B cell (primary cell): ENCODE measurements around the gene TEX19. TPM values are rescaled to one million over a fixed set of nuclear protein-coding genes. Genes with fewer than 3 reads are reported as not detected.

ENCODE experiments used
- ATAC-seq: fragments of 200-7000 bp; cut with Tn5 transposase; one replicate; pipeline ENCODE4 v1.10.0; 2021; ENCODE audit warnings: low read depth, mild to moderate bottlenecking, moderate number of reproducible peaks, moderate library complexity
- CTCF ChIA-PET: fragments of 350-600 bp; sonication (Branson Sonifier 250); formaldehyde crosslinking; loops from one replicate; lab custom pipeline; 2021; ENCODE audit warnings: antibody characterized with exemption, inconsistent platforms; lab: Charles Lee
- POLR2A ChIA-PET: fragments of 350-600 bp; sonication (Branson Sonifier 250); formaldehyde crosslinking; loops from one replicate; lab custom pipeline; 2021; ENCODE audit warnings: antibody characterized with exemption; lab: Charles Lee
- DNase-seq: peaks from one replicate; pipeline ENCODE4 v3.0.0; 2013
- H2AFZ ChIP-seq: 2 replicates; pipeline ENCODE4 v1.6.1; 2012; ENCODE audit warnings: mild to moderate bottlenecking, low read depth, low read length; ENCODE audit not compliant: insufficient read depth, poor library complexity, severe bottlenecking
- H3K27ac ChIP-seq, 2 donors: 1 replicate in 1 of 2; 2 replicates in 1 of 2; pipeline ENCODE4 v1.5.1; 2012 to 2013; ENCODE audit warnings: low read length in 2 of 2, mild to moderate bottlenecking in 2 of 2, moderate library complexity in 1 of 2
- H3K27me3 ChIP-seq, 4 experiments: fragments of 200-600 bp in 1 of 4; sonication (generic) in 1 of 4; replicated peaks in 1 of 4; 1 replicate in 2 of 4; 2 replicates in 2 of 4; pipeline versions ENCODE4 v1.6.1 to v1.7.0; 2013 to 2016; ENCODE audit warnings: low read length in 3 of 4, mild to moderate bottlenecking in 2 of 4, mixed read lengths in 1 of 4, moderate library complexity in 1 of 4; ENCODE audit not compliant: insufficient read depth in 4 of 4, control insufficient read depth in 3 of 4; ENCODE audit errors: control extremely low read depth in 1 of 4
- H3K36me3 ChIP-seq, 2 experiments: replicated peaks in 1 of 2; 1 replicate in 1 of 2; 2 replicates in 1 of 2; pipeline versions ENCODE4 v1.6.1 to v1.7.1; 2013; ENCODE audit warnings: low read length in 1 of 2; ENCODE audit not compliant: insufficient read depth in 2 of 2, control insufficient read depth in 1 of 2; ENCODE audit errors: control extremely low read depth in 1 of 2, extremely low read depth in 1 of 2
- H3K4me1 ChIP-seq, 2 donors: fragments of 200-600 bp in 1 of 2; sonication (generic) in 1 of 2; 1 replicate in 1 of 2; 2 replicates in 1 of 2; pipeline versions ENCODE4 v1.5.1 to v1.6.1; 2013 to 2017; ENCODE audit warnings: low read length in 2 of 2; ENCODE audit not compliant: control insufficient read depth in 2 of 2, insufficient read depth in 2 of 2
- H3K4me2 ChIP-seq: replicated peaks from 2 replicates; pipeline ENCODE3; 2012; ENCODE audit warnings: mild to moderate bottlenecking, low read depth, low read length; ENCODE audit not compliant: poor library complexity, severe bottlenecking
- H3K4me3 ChIP-seq, 5 experiments: fragments of 200-600 bp in 1 of 5; sonication (generic) in 1 of 5; 1 replicate in 3 of 5; 2 replicates in 2 of 5; pipeline versions ENCODE4 v1.5.1 to v1.7.0; 2011 to 2016; ENCODE audit warnings: low read length in 4 of 5, mild to moderate bottlenecking in 4 of 5, low read depth in 2 of 5, control low read depth in 1 of 5, moderate library complexity in 1 of 5; ENCODE audit not compliant: insufficient read depth in 1 of 5; ENCODE audit errors: control extremely low read depth in 1 of 5, extremely low read depth in 1 of 5
- H3K79me2 ChIP-seq: fragments of 200-600 bp; sonication (generic); one replicate; pipeline ENCODE4 v1.6.0; 2016; ENCODE audit warnings: low read length; ENCODE audit not compliant: control insufficient read depth, insufficient read depth
- H3K9ac ChIP-seq: fragments of 200-600 bp; sonication (generic); 2 replicates; pipeline ENCODE4 v1.6.1; 2017; ENCODE audit warnings: mild to moderate bottlenecking, low read length, moderate library complexity
- H3K9me3 ChIP-seq, 3 donors: one replicate each; pipeline versions ENCODE4 v1.6.1 to v1.7.1; 2013; ENCODE audit warnings: low read length in 2 of 3; ENCODE audit not compliant: control insufficient read depth in 2 of 3, insufficient read depth in 1 of 3; ENCODE audit errors: control extremely low read depth in 1 of 3
- H4K20me1 ChIP-seq: 2 replicates; pipeline ENCODE4 v1.6.0; 2012; ENCODE audit warnings: mild to moderate bottlenecking, low read length; ENCODE audit not compliant: insufficient read depth, control insufficient read depth, poor library complexity, severe bottlenecking
- H3K27ac Mint-ChIP-seq: one replicate; pipeline ENCODE4 v1.8.0; 2021; ENCODE audit warnings: mixed read lengths
- H3K27me3 Mint-ChIP-seq: one replicate; pipeline ENCODE4 v1.8.0; 2021; ENCODE audit warnings: mixed read lengths
- H3K4me1 Mint-ChIP-seq: one replicate; pipeline ENCODE4 v1.8.0; 2021; ENCODE audit warnings: mixed read lengths
- H3K4me3 Mint-ChIP-seq: one replicate; pipeline ENCODE4 v1.8.0; 2021; ENCODE audit warnings: mixed read lengths
- H3K9me3 Mint-ChIP-seq: one replicate; pipeline ENCODE4 v1.8.0; 2022; ENCODE audit warnings: mixed read lengths; ENCODE audit not compliant: insufficient read depth
- EZH2 ChIP-seq: IDR thresholded peaks from 2 replicates; pipeline ENCODE4 v1.6.1; 2012; ENCODE audit warnings: borderline replicate concordance, low read depth, mild to moderate bottlenecking, moderate library complexity, low read length; ENCODE audit not compliant: insufficient read depth, poor library complexity, severe bottlenecking
- whole genome bisulfite sequencing: methylation state at CpG from one replicate; pipeline ENCODE4 v1.1.5; 2013; ENCODE audit warnings: missing lambda C conversion rate; ENCODE audit not compliant: insufficient coverage; 5-methylcytosine and 5-hydroxymethylcytosine counted together
- intact Hi-C: fragments of 100-400 bp; cut with micrococcal nuclease; formaldehyde crosslinking; loops from one replicate; pipeline ENCODE4 v1.10.0; 2022
- polyA plus RNA-seq: library from polyadenylated mRNA; depleted of rRNA; stranded (reverse); fragments of >200 nt; gene quantifications from 2 replicates; pipeline ENCODE4 v1.2.3, GENCODE V29; 2012
- total RNA-seq, 2 donors: library from RNA; stranded (reverse); fragments of 120-200 nt in 1 of 2; gene quantifications; 1 replicate in 1 of 2; 2 replicates in 1 of 2; pipeline versions ENCODE4 v1.2.3 to v1.2.4, GENCODE V29; 2013 to 2022
- TF ChIP-seq, protein P1 (sequence below): fragments of 200-600 bp; IDR thresholded peaks from one replicate; pipeline ENCODE4 v1.8.0; 2022; ENCODE audit warnings: antibody characterized with exemption, mild to moderate bottlenecking

TEX19 gene
- total and polyA plus RNA-seq, 2 donors (not counting 1 experiment from before 2014, with no cell fraction given), result not detected

DNA sequence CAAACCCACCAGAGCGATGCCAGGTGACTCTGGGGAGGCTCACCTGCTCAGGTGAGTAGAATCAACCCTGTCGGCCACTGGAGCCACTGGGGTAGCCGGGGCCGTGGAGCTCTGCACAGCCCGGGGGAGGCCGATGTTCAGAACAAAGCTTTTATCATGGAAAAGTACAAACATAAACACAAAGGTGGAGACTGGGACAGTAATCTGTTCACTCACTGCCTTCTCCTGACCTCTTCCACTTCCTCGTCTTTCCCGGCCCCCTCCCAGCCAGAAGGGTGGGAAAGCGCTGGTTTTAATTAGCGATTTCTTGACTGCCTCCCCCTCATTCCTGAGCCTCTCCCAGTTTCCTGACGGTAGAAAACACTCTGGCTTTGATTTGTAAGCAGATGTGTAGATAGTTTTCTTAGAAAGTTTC, 9.8 kb upstream of the TEX19 start:
- Mint-ChIP-seq H3K27ac (no peak overlapping the region), H3K9me3 (no peaks in the 10 kb centered on the region), H3K27me3 (peaks cover 15% of the 10 kb centered on the region), H3K4me3 (no peak overlapping the region), H3K4me1 (peaks cover 11% of the 10 kb centered on the region)
- intact Hi-C loops, result no loop called here
- Histone ChIP-seq H3K4me2 (no peak overlapping the region), H3K9me3 (no peaks in the 10 kb centered on the region), H2AFZ (no peak overlapping the region), H3K27ac (no peak overlapping the region), H3K27me3 (peaks cover 0 to 28% (median 3%) of the 10 kb centered on the region in 4 experiments), H3K36me3 (no peaks in the 10 kb centered on the region), H3K4me3 (no peak overlapping the region), H3K79me2 (no peaks in the 10 kb centered on the region), H4K20me1 (no peaks in the 10 kb centered on the region), H3K9ac (no peak overlapping the region), H3K4me1 (peaks cover 12 to 17% of the 10 kb centered on the region in 2 donors)
- ATAC-seq (no peak), DNase-seq (no peak)
- no peak for TF ChIP-seq EZH2
- TF ChIP-seq, protein P1, sequence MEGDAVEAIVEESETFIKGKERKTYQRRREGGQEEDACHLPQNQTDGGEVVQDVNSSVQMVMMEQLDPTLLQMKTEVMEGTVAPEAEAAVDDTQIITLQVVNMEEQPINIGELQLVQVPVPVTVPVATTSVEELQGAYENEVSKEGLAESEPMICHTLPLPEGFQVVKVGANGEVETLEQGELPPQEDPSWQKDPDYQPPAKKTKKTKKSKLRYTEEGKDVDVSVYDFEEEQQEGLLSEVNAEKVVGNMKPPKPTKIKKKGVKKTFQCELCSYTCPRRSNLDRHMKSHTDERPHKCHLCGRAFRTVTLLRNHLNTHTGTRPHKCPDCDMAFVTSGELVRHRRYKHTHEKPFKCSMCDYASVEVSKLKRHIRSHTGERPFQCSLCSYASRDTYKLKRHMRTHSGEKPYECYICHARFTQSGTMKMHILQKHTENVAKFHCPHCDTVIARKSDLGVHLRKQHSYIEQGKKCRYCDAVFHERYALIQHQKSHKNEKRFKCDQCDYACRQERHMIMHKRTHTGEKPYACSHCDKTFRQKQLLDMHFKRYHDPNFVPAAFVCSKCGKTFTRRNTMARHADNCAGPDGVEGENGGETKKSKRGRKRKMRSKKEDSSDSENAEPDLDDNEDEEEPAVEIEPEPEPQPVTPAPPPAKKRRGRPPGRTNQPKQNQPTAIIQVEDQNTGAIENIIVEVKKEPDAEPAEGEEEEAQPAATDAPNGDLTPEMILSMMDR, result no peak
- WGBS, result 88% methylated on average over 6 of the region's 11 CpGs
- ChIA-PET CTCF (interaction anchor here (0.8 to 4.9 kb wide), 8 partner anchors 12 to 205 kb away, joined by 3 to 43 read pairs (median 4); partner anchors contain the start of gene SECTM1), POLR2A (interaction anchor here (0.6 kb wide), 1 partner anchor 431 kb away, joined by 6 read pairs; no protein-coding TSS in a partner anchor)

DNA sequence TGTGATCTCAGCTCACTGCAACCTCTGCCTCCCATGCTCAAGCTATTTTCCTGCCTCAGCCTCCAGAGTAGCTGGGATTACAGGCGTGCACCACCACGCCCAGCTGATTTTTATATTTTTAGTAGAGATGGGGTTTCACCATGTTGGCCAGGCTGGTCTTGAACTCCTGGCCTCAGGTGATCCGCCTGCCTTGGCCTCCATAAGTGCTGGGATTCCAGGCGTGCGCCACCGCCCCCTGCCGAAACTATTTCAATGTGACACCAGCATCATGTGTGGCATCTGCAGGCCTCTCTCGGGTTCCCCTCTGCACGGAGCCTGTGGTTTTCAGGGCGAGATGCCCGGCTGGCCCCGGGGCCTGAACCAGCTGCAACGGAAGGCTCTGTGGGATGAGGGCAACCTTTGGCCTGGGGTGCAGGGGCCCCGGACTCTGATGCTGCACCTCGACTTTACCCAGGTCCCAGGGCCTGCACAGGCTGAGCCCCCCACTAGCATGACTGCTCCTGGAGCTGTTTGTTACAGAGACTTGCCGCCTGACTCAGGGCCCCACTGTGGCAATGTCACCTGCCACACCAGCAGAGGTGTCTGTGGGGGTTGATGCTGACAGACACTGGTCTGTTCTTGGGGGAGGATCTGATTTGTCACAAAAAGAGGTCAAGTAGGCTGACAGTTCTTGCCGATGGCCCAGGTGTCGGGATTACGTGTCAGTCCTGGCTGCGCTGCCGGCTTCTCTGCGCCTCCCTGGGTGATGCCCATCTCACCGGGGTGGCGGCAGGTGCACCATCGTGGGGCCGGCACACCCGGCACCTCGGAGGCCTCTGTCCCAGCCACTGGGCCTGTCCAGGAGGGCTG, 8.6 kb upstream of the TEX19 start:
- CTCF ChIA-PET, result interaction anchor here (0.8 to 4.9 kb wide), 15 partner anchors 13 to 701 kb away, joined by 3 to 43 read pairs (median 4); partner anchors contain the start of gene SECTM1
- TF ChIP-seq, protein P1, result peak; percentile 18
- no peak for TF ChIP-seq EZH2
- Histone ChIP-seq H3K9ac (no peak overlapping the region), H3K4me2 (no peak overlapping the region), H2AFZ (no peak overlapping the region), H3K4me1 (peaks cover 12 to 17% of the 10 kb centered on the region in 2 donors), H3K4me3 (no peak overlapping the region), H3K27me3 (peaks cover 0 to 26% (median 3%) of the 10 kb centered on the region in 4 experiments), H4K20me1 (no peaks in the 10 kb centered on the region), H3K79me2 (no peaks in the 10 kb centered on the region), H3K27ac (no peak overlapping the region), H3K9me3 (no peaks in the 10 kb centered on the region), H3K36me3 (no peaks in the 10 kb centered on the region)
- H3K4me1 Mint-ChIP-seq, result peaks cover 11% of the 10 kb centered on the region
- H3K4me3 Mint-ChIP-seq, result no peak overlapping the region
- ATAC-seq, result no peak
- POLR2A ChIA-PET, result no interaction called here
- H3K27me3 Mint-ChIP-seq, result peaks cover 16% of the 10 kb centered on the region
- WGBS, result 56% methylated on average over 26 of the region's 28 CpGs
- H3K9me3 Mint-ChIP-seq, result no peaks in the 10 kb centered on the region
- intact Hi-C loops, result loop anchor here (1.0 kb wide), 2 partner anchors 144 to 204 kb away; no protein-coding TSS in a partner anchor
- no peak overlapping the region for H3K27ac Mint-ChIP-seq
- DNase-seq, result peak; percentile 48
